HepG2 (cell line): ENCODE measurements around the gene MVB12A. TPM values are rescaled to one million over a fixed set of nuclear protein-coding genes. Genes with fewer than 3 reads are reported as not detected.

Experiments
- ARID2 ChIP-seq: sonication (generic); formaldehyde crosslinking; IDR thresholded peaks from 2 replicates; pipeline ENCODE4 v1.8.1; 2022; ENCODE audit warnings: mild to moderate bottlenecking, missing genetic modification reagents, borderline replicate concordance
- ARNT ChIP-seq: fragments of 450-650 bp; IDR thresholded peaks from 2 replicates; pipeline ENCODE4 v1.6.1; 2017
- CCAR2 ChIP-seq: fragments of 200-400 bp; formaldehyde crosslinking; optimal IDR thresholded peaks from 2 replicates; pipeline ENCODE3; 2018; ENCODE audit warnings: low read depth, mild to moderate bottlenecking, low read length, moderate library complexity
- FOXK1 ChIP-seq: sonication (generic); formaldehyde crosslinking; IDR thresholded peaks from 2 replicates; pipeline ENCODE4 v1.4.0; 2020; ENCODE audit warnings: low read depth, missing genetic modification reagents, borderline replicate concordance
- KLF12 ChIP-seq: sonication (generic); formaldehyde crosslinking; IDR thresholded peaks from 2 replicates; pipeline ENCODE4 v1.4.0; 2020; ENCODE audit warnings: missing genetic modification reagents, borderline replicate concordance
- KLF13 ChIP-seq: sonication (generic); formaldehyde crosslinking; IDR thresholded peaks from 2 replicates; pipeline ENCODE4 v1.4.0; 2020; ENCODE audit warnings: mild to moderate bottlenecking, missing genetic modification reagents
- PITX1 ChIP-seq: sonication (generic); formaldehyde crosslinking; IDR thresholded peaks from 2 replicates; pipeline ENCODE4 v1.5.1; 2020; ENCODE audit warnings: mild to moderate bottlenecking, missing genetic modification reagents
- STAG1 ChIP-seq: sonication (generic); formaldehyde crosslinking; IDR thresholded peaks from 2 replicates; pipeline ENCODE4 v1.4.0; 2020; ENCODE audit warnings: missing genetic modification reagents
- TGIF2 ChIP-seq: IDR thresholded peaks from 2 replicates; pipeline ENCODE4 v1.6.1; 2016; ENCODE audit warnings: control low read depth, missing compliant biosample characterization
- ZBTB38 ChIP-seq: sonication (generic); formaldehyde crosslinking; IDR thresholded peaks from 2 replicates; pipeline ENCODE4 v1.5.1; 2020; ENCODE audit warnings: mild to moderate bottlenecking, missing genetic modification reagents
- ZNF766 ChIP-seq: sonication (generic); formaldehyde crosslinking; IDR thresholded peaks from 2 replicates; pipeline ENCODE4 v1.5.0; 2020; ENCODE audit warnings: missing genetic modification reagents, borderline replicate concordance
- ZNF773 ChIP-seq: sonication (generic); formaldehyde crosslinking; IDR thresholded peaks from 2 replicates; pipeline ENCODE4 v1.4.0; 2020; ENCODE audit warnings: missing genetic modification reagents, borderline replicate concordance
- polyA plus RNA-seq, 8 experiments: library from polyadenylated mRNA; depleted of rRNA in 3 of 8; stranded (reverse) in 7 of 8; unstranded in 1 of 8; fragments of >200 nt; fragmentation: Illumina TruSeq in 4 of 8; extraction: Trizol in 4 of 8; gene quantifications; 2 replicates each; pipeline versions ENCODE4 v1.2.1 to v1.2.3, GENCODE V29; 2011 to 2016; ENCODE audit warnings: low read depth in 4 of 8, missing spikeins in 1 of 8, mixed read lengths in 1 of 8; ENCODE audit not compliant: insufficient read depth in 1 of 8
- total RNA-seq, 5 experiments: library from RNA; depleted of rRNA; stranded (reverse); fragments of >200 nt; fragmentation: Illumina TruSeq; extraction: Trizol; gene quantifications; 2 replicates each; pipeline ENCODE4 v1.2.3, GENCODE V29; 2016; ENCODE audit warnings: low read depth in 1 of 5
- TF ChIP-seq, protein P1 (sequence below): sonication (generic); formaldehyde crosslinking; IDR thresholded peaks from 2 replicates; pipeline ENCODE4 v1.4.0; 2020; ENCODE audit warnings: missing genetic modification reagents
- TF ChIP-seq, protein P2 (sequence below): sonication (generic); formaldehyde crosslinking; IDR thresholded peaks from 2 replicates; pipeline ENCODE4 v1.4.0; 2020; ENCODE audit warnings: missing genetic modification reagents
- TF ChIP-seq, protein P3 (sequence below): sonication (generic); formaldehyde crosslinking; IDR thresholded peaks from 2 replicates; pipeline ENCODE4 v1.5.1; 2020; ENCODE audit warnings: mild to moderate bottlenecking, missing genetic modification reagents, moderate library complexity
- TF ChIP-seq, protein P4 (sequence below): sonication (generic); formaldehyde crosslinking; IDR thresholded peaks from 2 replicates; pipeline ENCODE4 v1.4.0; 2020; ENCODE audit warnings: missing genetic modification reagents
- TF ChIP-seq, protein P5 (sequence below): sonication (generic); formaldehyde crosslinking; IDR thresholded peaks from 2 replicates; pipeline ENCODE4 v1.4.0; 2020; ENCODE audit warnings: mild to moderate bottlenecking, low read depth, missing genetic modification reagents

MVB12A gene
- total and polyA plus RNA-seq, 2 of the 13 experiments (the other 11 are each of a cell fraction or from before 2014, with no cell fraction given) = 35.7 to 36.1 TPM

DNA sequence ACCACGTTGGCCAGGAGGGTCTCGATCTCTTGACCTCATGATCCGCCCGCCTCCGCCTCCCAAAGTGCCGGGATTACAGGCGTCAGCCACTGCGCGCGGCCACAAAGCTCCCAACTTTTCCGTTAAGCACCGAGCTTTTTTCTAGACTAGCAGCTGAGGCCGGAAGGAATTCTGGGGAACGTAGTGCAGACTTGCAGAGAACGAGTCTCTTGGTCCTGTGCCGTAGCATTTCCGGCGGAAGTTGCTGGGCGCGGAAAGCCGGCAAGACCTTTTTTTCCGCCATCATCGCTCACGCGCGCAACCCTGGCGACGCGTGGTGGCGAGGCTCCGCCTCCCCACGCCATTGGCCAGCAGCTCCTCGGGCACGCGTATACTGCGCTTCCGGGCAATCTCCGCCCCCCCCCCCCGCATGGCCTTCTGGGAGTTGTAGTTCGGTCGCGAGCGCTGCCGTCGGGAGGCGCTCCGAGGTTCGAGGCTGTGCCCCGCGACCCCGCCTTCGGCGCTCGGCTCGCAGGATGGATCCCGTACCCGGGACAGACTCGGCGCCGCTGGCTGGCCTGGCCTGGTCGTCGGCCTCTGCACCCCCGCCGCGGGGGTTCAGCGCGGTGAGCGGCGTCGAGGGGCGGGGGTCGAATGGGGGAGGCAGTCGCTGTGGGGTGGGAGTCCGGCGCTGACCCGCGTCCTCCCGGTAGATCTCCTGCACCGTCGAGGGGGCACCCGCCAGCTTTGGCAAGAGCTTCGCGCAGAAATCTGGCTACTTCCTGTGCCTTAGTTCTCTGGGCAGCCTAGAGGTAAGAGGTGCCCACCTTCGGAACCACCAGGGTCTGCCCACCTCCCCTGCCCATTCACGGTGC, at the start of gene MVB12A (continued):
- TF ChIP-seq, protein P1, sequence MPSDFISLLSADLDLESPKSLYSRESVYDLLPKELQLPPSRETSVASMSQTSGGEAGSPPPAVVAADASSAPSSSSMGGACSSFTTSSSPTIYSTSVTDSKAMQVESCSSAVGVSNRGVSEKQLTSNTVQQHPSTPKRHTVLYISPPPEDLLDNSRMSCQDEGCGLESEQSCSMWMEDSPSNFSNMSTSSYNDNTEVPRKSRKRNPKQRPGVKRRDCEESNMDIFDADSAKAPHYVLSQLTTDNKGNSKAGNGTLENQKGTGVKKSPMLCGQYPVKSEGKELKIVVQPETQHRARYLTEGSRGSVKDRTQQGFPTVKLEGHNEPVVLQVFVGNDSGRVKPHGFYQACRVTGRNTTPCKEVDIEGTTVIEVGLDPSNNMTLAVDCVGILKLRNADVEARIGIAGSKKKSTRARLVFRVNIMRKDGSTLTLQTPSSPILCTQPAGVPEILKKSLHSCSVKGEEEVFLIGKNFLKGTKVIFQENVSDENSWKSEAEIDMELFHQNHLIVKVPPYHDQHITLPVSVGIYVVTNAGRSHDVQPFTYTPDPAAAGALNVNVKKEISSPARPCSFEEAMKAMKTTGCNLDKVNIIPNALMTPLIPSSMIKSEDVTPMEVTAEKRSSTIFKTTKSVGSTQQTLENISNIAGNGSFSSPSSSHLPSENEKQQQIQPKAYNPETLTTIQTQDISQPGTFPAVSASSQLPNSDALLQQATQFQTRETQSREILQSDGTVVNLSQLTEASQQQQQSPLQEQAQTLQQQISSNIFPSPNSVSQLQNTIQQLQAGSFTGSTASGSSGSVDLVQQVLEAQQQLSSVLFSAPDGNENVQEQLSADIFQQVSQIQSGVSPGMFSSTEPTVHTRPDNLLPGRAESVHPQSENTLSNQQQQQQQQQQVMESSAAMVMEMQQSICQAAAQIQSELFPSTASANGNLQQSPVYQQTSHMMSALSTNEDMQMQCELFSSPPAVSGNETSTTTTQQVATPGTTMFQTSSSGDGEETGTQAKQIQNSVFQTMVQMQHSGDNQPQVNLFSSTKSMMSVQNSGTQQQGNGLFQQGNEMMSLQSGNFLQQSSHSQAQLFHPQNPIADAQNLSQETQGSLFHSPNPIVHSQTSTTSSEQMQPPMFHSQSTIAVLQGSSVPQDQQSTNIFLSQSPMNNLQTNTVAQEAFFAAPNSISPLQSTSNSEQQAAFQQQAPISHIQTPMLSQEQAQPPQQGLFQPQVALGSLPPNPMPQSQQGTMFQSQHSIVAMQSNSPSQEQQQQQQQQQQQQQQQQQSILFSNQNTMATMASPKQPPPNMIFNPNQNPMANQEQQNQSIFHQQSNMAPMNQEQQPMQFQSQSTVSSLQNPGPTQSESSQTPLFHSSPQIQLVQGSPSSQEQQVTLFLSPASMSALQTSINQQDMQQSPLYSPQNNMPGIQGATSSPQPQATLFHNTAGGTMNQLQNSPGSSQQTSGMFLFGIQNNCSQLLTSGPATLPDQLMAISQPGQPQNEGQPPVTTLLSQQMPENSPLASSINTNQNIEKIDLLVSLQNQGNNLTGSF = 0 out of 2 replicates have a peak, but pooled peaks have one; percentile 38
- TF ChIP-seq ZBTB38 (CRISPR knock-in tag) (peak; percentile 15; the same call in 1 of the 2 replicates), STAG1 (no peak), ZNF773 (CRISPR knock-in tag) (peak; percentile 68; the same call in 1 of the 2 replicates), FOXK1 (CRISPR knock-in tag) (peak; percentile 68; the same call in 1 of the 2 replicates), KLF13 (CRISPR knock-in tag) (no peak), PITX1 (CRISPR knock-in tag) (peak; percentile 87), ARID2 (CRISPR knock-in tag) (no peak), ZNF766 (CRISPR knock-in tag) (0 out of 2 replicates have a peak, but pooled peaks have one; percentile 40), KLF12 (CRISPR knock-in tag) (0 out of 2 replicates have a peak, but pooled peaks have one; percentile 76), ARNT (no peak), TGIF2 (no peak), CCAR2 (no peak)
- TF ChIP-seq, protein P2, sequence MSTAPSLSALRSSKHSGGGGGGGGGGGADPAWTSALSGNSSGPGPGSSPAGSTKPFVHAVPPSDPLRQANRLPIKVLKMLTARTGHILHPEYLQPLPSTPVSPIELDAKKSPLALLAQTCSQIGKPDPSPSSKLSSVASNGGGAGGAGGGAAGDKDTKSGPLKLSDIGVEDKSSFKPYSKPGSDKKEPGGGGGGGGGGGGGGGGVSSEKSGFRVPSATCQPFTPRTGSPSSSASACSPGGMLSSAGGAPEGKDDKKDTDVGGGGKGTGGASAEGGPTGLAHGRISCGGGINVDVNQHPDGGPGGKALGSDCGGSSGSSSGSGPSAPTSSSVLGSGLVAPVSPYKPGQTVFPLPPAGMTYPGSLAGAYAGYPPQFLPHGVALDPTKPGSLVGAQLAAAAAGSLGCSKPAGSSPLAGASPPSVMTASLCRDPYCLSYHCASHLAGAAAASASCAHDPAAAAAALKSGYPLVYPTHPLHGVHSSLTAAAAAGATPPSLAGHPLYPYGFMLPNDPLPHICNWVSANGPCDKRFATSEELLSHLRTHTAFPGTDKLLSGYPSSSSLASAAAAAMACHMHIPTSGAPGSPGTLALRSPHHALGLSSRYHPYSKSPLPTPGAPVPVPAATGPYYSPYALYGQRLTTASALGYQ (CRISPR knock-in tag) = peak; percentile 64; the same call in 1 of the 2 replicates
- TF ChIP-seq, protein P3, sequence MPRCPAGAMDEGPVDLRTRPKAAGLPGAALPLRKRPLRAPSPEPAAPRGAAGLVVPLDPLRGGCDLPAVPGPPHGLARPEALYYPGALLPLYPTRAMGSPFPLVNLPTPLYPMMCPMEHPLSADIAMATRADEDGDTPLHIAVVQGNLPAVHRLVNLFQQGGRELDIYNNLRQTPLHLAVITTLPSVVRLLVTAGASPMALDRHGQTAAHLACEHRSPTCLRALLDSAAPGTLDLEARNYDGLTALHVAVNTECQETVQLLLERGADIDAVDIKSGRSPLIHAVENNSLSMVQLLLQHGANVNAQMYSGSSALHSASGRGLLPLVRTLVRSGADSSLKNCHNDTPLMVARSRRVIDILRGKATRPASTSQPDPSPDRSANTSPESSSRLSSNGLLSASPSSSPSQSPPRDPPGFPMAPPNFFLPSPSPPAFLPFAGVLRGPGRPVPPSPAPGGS (CRISPR knock-in tag) = no peak
- TF ChIP-seq, protein P4, sequence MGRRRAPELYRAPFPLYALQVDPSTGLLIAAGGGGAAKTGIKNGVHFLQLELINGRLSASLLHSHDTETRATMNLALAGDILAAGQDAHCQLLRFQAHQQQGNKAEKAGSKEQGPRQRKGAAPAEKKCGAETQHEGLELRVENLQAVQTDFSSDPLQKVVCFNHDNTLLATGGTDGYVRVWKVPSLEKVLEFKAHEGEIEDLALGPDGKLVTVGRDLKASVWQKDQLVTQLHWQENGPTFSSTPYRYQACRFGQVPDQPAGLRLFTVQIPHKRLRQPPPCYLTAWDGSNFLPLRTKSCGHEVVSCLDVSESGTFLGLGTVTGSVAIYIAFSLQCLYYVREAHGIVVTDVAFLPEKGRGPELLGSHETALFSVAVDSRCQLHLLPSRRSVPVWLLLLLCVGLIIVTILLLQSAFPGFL = no peak
- TF ChIP-seq, protein P5, sequence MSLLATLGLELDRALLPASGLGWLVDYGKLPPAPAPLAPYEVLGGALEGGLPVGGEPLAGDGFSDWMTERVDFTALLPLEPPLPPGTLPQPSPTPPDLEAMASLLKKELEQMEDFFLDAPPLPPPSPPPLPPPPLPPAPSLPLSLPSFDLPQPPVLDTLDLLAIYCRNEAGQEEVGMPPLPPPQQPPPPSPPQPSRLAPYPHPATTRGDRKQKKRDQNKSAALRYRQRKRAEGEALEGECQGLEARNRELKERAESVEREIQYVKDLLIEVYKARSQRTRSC = no peak
